Measurements from ENCODE around the gene CPLX3. TPM values are rescaled to one million over a fixed set of nuclear protein-coding genes. Genes with fewer than 3 reads are reported as not detected.
A peak's percentile ranks its signal among the peaks of the same experiment; 100 is the strongest.

Gene CPLX3
- total RNA-seq (2014; rRNA removed; shearing (Covaris generic)) = 0.03 TPM in 1 of 2 replicates, not detected in the other

- H3K27me3 ChIP-seq (ENCODE audit: control insufficient read depth, insufficient read depth, low read length) = peaks cover 31% of the 10 kb centered on the region
- DNase-seq = peak; percentile 99
- peak within 1 kb of the TSS; percentile 20; the same call in 1 of the 2 replicates for H3K4me3 ChIP-seq (ENCODE audit: insufficient read depth, low read depth, low read length)
- H3K36me3 ChIP-seq (replicated peaks; ENCODE audit: control insufficient read depth, insufficient read depth, low read length) = no peaks in the 10 kb centered on the region
Measured at GRCh38 chr15:74826364-74826819, at the start of gene CPLX3. CPLX3 (plus strand) TSS chr15:74826627; CDS start chr15:74826704, 77 bp downstream.

DNA sequence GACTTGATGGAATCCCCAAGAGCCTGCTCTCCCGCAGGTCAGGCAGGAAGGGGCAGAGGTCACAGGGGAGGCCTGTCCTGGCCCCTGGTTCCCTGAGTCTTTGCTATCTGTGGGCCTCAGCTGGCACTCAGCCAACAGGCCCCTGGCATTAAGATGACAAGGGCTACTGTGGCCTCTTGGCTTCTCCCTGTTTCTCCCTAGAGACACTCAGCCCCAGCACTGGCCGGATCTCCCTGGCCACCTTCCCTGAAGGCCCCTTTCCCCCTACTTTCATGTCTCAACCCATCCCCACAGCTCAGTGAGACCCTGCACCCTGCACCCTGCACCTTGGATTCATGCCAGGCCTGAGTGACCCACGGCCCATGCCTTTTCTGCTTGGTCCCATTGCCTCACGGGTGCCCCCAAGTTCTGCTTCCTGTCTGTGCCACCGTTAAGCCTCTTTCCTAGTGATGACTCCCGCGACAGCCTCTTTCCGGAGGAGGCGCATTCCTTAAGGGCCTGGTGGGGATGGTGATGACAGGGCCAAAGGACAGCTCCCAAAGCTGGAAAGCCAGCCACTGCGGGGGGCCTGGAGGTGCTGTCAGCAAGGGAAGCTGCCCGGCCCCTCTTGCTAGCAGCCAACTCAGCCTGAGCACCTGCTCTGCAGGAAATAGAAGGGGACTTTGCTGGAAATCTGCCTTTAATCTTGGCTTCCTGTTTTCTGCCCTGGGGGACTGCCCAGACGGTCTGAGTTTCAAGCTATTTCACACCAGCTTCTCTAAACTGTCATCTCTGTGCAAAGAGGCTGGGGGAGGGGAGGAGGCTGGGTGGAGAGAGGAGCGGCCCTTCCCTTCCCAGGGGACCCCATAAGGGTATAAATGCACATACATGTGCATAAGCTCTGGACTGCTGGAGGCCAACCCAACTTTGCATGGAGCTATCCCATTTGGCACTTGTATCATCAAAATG is 49.3 kb upstream of the CPLX3 start:
- Histone ChIP-seq H3K27me3 (ENCODE audit: control insufficient read depth, insufficient read depth, low read length) (peaks cover 10% of the 10 kb centered on the region), H3K36me3 (replicated peaks; ENCODE audit: control insufficient read depth, insufficient read depth, low read length) (no peaks in the 10 kb centered on the region), H3K4me3 (ENCODE audit: insufficient read depth, low read depth, low read length) (no peak overlapping the region)
- DNase-seq = peak; percentile 71

- H3K36me3 ChIP-seq (replicated peaks; ENCODE audit: control insufficient read depth, insufficient read depth, low read length) = no peaks in the 10 kb centered on the region
- no peak overlapping the region for H3K4me3 ChIP-seq (ENCODE audit: insufficient read depth, low read depth, low read length)
- peaks cover 10% of the 10 kb centered on the region for H3K27me3 ChIP-seq (ENCODE audit: control insufficient read depth, insufficient read depth, low read length)
- no peak for DNase-seq
Measured at GRCh38 chr15:74777769-74778598, 48.4 kb upstream of the CPLX3 start.

DNA sequence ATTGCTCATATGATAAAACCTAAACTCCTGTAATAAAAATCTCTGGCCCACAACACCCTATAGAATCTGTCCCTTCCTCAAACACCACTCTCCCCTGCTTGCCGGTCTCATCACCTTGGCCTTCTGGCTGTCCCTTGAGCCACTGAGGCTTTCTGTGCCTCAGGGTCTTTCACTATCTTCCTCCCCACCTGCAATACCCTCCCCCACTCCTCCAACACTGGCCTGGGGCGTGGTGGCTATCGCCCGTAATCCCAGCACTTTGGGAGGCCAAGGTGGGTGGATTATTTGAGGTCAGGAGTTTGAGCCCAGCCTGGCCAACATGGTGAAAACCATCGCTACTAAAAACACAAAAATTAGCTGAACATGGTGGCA is 47.8 kb upstream of the CPLX3 start:
- DNase-seq = no peak
- Histone ChIP-seq H3K27me3 (ENCODE audit: control insufficient read depth, insufficient read depth, low read length) (peaks cover 10% of the 10 kb centered on the region), H3K4me3 (ENCODE audit: insufficient read depth, low read depth, low read length) (no peak overlapping the region), H3K36me3 (replicated peaks; ENCODE audit: control insufficient read depth, insufficient read depth, low read length) (no peaks in the 10 kb centered on the region)

- no peak overlapping the region for H3K4me3 ChIP-seq (ENCODE audit: insufficient read depth, low read depth, low read length)
- peaks cover 10% of the 10 kb centered on the region for H3K27me3 ChIP-seq (ENCODE audit: control insufficient read depth, insufficient read depth, low read length)
- DNase-seq = no peak
- no peaks in the 10 kb centered on the region for H3K36me3 ChIP-seq (replicated peaks; ENCODE audit: control insufficient read depth, insufficient read depth, low read length)
Measured at GRCh38 chr15:74779162-74779648, 47.2 kb upstream of the CPLX3 start.

DNA sequence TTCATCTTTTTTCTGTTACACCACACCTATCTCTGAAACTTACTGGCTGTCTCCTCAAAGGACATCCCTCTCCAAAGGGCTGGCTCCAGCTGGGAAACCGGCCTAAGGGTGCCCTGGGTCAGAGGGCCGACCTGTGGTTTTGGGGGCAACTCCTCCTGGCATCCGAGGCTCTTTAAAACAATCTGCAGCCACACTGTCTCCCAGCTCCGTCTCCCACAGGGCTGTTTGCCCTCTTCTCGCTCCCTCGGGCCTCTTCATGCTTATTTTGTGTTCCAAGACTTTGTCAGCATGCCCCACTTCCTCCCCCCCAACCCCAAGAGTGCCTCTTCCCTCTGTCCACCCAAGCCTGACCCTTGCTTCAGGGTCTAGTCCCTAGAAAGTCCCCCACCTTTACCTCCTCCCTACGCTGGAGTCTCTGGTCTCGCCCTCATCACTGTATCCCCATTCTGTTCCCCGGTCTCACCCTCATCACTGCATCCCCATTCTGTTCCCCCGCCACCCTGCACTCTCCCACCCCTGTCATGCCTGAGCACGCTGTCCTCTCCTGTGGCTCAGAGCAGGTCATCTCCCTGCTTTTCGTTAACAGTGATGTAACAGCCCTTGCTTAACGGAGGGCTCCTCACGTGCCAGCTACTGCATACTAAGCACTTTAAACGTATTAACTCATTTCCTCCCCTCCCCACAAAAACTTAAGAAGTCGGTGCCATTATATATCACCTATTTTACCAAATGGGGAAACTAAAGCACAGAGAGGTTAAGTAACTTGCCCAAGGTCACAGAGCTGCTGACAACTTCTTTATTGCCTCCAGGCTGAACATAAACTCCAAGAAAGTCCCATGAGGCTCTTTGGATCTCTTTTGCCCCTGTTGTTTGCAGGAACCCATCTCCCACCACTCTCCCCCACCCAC is 45.6 kb upstream of the CPLX3 start:
- no peaks in the 10 kb centered on the region for H3K36me3 ChIP-seq (replicated peaks; ENCODE audit: control insufficient read depth, insufficient read depth, low read length)
- H3K4me3 ChIP-seq (ENCODE audit: insufficient read depth, low read depth, low read length) = peak overlapping the region; percentile 74
- peaks cover 10% of the 10 kb centered on the region for H3K27me3 ChIP-seq (ENCODE audit: control insufficient read depth, insufficient read depth, low read length)
- no peak for DNase-seq

GRCh38 chr15:74781431-74782258 is 44.8 kb upstream of the CPLX3 start, which contains the start of gene CSK:
CSK (plus strand) TSS chr15:74782080; CDS start chr15:74798298, 16,218 bp downstream.
- peak; percentile 98 for DNase-seq
- H3K27me3 ChIP-seq (ENCODE audit: control insufficient read depth, insufficient read depth, low read length) = peaks cover 10% of the 10 kb centered on the region
- no peaks in the 10 kb centered on the region for H3K36me3 ChIP-seq (replicated peaks; ENCODE audit: control insufficient read depth, insufficient read depth, low read length)
- H3K4me3 ChIP-seq (ENCODE audit: insufficient read depth, low read depth, low read length) = peak within 1 kb of the TSS; percentile 74

DNA sequence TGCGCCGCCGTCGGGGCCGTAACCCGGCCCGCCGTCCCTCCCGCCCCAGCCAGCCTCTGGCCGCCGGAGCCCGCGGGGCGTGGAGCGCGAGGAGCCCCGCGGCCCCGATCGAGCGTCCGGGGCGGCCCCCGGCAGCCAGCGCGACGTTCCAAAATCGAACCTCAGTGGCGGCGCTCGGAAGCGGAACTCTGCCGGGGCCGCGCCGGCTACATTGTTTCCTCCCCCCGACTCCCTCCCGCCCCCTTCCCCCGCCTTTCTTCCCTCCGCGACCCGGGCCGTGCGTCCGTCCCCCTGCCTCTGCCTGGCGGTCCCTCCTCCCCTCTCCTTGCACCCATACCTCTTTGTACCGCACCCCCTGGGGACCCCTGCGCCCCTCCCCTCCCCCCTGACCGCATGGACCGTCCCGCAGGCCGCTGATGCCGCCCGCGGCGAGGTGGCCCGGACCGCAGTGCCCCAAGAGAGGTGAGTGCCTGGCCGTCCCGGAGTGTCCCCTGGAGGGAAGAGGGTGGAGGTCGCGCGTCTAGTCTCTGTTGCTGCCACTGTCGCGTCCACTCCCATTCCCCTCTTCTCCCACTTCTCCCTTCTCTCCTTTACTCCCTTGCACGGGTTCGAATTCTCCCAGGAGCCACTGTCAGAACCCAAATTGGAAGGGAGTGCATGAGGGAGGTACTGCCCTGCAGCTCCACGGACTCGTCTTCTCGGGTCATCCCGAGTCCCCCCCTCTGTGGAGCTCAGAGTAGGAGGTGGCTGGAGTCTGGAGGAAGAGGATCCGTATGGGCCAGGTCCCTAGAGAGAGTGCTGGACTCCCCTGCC is 44.0 kb upstream of the CPLX3 start:
- Histone ChIP-seq H3K27me3 (ENCODE audit: control insufficient read depth, insufficient read depth, low read length) (peaks cover 10% of the 10 kb centered on the region), H3K36me3 (replicated peaks; ENCODE audit: control insufficient read depth, insufficient read depth, low read length) (no peaks in the 10 kb centered on the region), H3K4me3 (ENCODE audit: insufficient read depth, low read depth, low read length) (peak overlapping the region; percentile 74)
- peak; percentile 91 for DNase-seq

- H3K36me3 ChIP-seq (replicated peaks; ENCODE audit: control insufficient read depth, insufficient read depth, low read length) = no peaks in the 10 kb centered on the region
- H3K4me3 ChIP-seq (ENCODE audit: insufficient read depth, low read depth, low read length) = peak overlapping the region; percentile 74
- DNase-seq = peak; percentile 67
- H3K27me3 ChIP-seq (ENCODE audit: control insufficient read depth, insufficient read depth, low read length) = peaks cover 10% of the 10 kb centered on the region
Measured at GRCh38 chr15:74783072-74783807, 43.2 kb upstream of the CPLX3 start.

DNA sequence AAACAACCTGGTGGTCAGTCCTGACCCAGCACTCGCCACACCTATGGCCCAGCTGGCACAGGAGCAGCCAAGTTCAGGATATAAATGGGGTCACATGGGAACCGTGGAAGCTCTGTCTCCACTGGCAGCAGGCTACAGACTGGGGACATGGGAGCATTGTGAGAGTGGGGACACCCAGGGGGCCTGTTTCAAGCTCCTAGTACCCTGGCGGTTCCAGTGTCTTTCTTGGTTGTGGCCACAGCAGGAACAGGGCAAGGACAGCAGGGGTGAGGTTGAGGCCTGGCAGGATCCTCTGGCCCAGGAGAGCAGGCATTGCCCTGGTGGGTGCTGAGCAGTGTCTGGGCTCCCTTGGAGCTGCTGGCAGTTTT is 42.6 kb upstream of the CPLX3 start:
- peaks cover 10% of the 10 kb centered on the region for H3K27me3 ChIP-seq (ENCODE audit: control insufficient read depth, insufficient read depth, low read length)
- H3K36me3 ChIP-seq (replicated peaks; ENCODE audit: control insufficient read depth, insufficient read depth, low read length) = no peaks in the 10 kb centered on the region
- DNase-seq = no peak
- peak overlapping the region; percentile 74; the same call in 1 of the 2 replicates for H3K4me3 ChIP-seq (ENCODE audit: insufficient read depth, low read depth, low read length)

DNA sequence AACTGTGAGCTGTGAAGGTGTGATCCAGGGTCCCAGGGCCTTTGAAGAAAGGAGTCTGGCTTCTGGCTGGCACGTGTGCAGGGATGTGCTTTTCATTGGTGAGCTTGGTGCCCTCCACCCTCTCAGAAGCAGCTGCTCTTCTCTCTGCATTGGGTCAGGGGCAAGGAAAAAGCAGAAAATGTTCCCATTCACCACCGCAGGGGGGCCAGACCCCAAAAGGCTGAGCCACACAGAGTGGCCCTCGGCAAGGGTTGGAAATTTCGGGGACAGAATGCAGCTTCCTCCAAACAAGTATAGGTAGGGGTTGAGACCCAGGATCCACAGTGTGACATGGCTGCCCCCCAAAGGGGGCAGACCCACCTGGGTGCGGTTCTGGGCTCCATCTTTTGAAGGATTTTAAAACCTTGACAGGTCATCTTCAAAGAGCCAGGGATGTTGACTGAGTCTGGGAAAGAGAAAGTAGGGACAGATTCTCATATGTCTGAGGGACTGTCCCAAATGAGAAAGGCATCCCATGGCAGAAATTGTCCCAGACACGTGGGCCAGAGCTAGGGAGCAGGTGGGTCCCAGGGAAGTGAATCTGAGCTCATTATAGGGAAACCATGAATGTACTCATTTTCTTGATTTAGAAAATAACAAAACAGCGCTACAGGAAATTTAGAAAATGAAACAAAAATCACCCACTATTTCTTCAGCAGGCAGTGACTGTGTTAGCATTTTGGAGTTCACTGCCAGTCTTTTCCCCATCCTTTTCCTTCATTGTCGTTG is 41.8 kb upstream of the CPLX3 start:
- no peaks in the 10 kb centered on the region for H3K36me3 ChIP-seq (replicated peaks; ENCODE audit: control insufficient read depth, insufficient read depth, low read length)
- DNase-seq = no peak
- H3K27me3 ChIP-seq (ENCODE audit: control insufficient read depth, insufficient read depth, low read length) = peaks cover 10% of the 10 kb centered on the region
- H3K4me3 ChIP-seq (ENCODE audit: insufficient read depth, low read depth, low read length) = no peak overlapping the region
